Measurements from ENCODE around the gene SPAG16.

The SPAG16 gene

DNA sequence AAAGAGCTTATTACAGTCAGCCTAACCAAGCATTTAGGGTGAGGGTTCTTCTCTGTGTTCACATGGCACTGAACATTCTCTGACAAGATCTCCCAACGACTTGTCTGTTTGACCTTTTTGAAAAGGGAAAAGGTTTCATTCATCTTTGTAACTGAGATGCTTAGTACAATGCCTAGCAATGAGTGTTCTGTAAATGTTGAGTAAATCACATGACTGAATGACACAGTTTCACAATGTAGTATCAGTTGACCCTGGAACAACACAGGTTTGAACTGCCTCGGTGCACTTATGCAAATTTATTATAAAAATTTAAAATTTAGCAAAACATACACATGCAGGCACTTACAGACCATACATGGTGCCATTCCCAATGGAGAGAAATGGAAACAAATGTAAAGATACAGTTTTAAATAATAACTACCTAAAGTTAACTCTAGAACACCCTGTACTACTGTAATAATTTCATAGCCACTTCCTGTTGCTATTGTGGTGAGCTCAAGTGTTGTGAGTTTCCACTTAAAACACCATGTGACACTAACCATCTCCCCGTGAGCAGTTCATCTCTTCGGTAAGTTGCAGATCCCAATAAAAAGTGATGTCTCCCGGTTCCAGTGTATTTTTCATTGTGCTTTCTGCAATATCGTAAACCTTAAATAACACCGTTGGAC is 1092.5 kb downstream of the SPAG16 start:
- no peaks in the 10 kb centered on the region for H3K36me3 ChIP-seq
- H3K4me1 ChIP-seq, result peaks cover 0 to 17% (median 5%) of the 10 kb centered on the region in 4 donors
- DNase-seq, result no peak
- no peak overlapping the region for H3K4me3 ChIP-seq
- intact Hi-C loops (cut with DNase I; ENCODE audit: low total_unique reads), result no loop called here
- H3K27me3 ChIP-seq, result no peaks in the 10 kb centered on the region
- no peak overlapping the region for H3K27ac ChIP-seq
- TF ChIP-seq, protein P1, sequence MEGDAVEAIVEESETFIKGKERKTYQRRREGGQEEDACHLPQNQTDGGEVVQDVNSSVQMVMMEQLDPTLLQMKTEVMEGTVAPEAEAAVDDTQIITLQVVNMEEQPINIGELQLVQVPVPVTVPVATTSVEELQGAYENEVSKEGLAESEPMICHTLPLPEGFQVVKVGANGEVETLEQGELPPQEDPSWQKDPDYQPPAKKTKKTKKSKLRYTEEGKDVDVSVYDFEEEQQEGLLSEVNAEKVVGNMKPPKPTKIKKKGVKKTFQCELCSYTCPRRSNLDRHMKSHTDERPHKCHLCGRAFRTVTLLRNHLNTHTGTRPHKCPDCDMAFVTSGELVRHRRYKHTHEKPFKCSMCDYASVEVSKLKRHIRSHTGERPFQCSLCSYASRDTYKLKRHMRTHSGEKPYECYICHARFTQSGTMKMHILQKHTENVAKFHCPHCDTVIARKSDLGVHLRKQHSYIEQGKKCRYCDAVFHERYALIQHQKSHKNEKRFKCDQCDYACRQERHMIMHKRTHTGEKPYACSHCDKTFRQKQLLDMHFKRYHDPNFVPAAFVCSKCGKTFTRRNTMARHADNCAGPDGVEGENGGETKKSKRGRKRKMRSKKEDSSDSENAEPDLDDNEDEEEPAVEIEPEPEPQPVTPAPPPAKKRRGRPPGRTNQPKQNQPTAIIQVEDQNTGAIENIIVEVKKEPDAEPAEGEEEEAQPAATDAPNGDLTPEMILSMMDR (IDR thresholded peaks at IDR 0.05), result no peak
- no peaks in the 10 kb centered on the region for H3K9me3 ChIP-seq

DNA sequence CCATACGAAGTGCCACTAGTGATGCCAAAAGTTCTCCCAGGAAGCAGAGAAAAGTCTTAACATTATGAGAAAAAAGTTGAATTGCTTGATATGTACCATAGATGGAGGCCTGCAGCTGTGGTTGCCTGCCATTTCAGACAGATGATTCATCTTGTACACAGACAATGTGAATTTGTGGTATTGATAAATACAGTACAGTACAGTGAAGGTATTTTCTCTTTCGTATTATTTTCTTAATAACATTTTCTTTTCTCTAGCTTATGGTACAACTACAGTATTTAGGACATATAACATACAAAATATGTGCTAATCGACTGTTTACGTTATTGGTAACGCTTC is 1093.0 kb downstream of the SPAG16 start:
- DNase-seq, result no peak
- no peaks in the 10 kb centered on the region for H3K27me3 ChIP-seq
- intact Hi-C loops (cut with DNase I; ENCODE audit: low total_unique reads), result no loop called here
- no peak overlapping the region for H3K4me3 ChIP-seq
- H3K4me1 ChIP-seq, result peaks cover 0 to 17% (median 5%) of the 10 kb centered on the region in 4 donors
- H3K36me3 ChIP-seq, result no peaks in the 10 kb centered on the region
- no peak overlapping the region for H3K27ac ChIP-seq
- H3K9me3 ChIP-seq, result no peaks in the 10 kb centered on the region
- TF ChIP-seq, protein P1 (IDR thresholded peaks at IDR 0.05), result no peak

DNA sequence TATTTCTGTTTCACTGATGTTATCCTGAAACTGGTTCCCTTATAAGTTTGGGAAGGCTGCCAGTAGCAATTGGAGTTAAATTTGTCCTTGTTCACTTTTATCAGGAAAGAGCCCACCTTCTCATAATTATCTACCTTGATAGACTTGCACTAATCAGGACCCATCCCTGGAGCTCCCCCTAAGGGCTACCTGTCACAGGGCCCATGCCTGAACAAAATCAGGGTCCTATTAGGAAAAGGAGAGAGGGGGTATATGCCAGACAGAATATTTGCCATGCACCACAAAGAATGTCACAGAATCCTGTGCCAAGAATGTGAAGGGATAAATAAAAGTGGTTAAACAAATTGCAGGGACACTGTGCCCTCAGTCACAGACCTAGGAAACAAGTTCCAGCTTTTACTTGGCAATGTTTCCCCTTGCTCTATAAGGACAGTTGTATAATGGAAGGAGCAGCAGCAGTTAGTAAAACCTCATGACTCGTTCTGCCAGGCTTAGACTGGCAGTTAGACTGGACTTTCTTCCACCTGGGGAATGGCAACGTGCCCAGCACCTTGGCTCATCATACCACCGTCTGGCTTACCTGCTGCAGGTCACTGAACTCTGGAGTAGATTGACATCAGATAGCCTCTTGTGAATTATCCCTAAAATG is 1094.3 kb downstream of the SPAG16 start:
- intact Hi-C loops (cut with DNase I; ENCODE audit: low total_unique reads), result no loop called here
- no peaks in the 10 kb centered on the region for H3K9me3 ChIP-seq
- DNase-seq, result no peak
- H3K36me3 ChIP-seq, result no peaks in the 10 kb centered on the region
- no peaks in the 10 kb centered on the region for H3K27me3 ChIP-seq
- TF ChIP-seq, protein P1 (IDR thresholded peaks at IDR 0.05), result no peak
- H3K4me1 ChIP-seq, result peaks cover 0 to 17% (median 5%) of the 10 kb centered on the region in 4 donors
- no peak overlapping the region for H3K4me3 ChIP-seq
- no peak overlapping the region for H3K27ac ChIP-seq

DNA sequence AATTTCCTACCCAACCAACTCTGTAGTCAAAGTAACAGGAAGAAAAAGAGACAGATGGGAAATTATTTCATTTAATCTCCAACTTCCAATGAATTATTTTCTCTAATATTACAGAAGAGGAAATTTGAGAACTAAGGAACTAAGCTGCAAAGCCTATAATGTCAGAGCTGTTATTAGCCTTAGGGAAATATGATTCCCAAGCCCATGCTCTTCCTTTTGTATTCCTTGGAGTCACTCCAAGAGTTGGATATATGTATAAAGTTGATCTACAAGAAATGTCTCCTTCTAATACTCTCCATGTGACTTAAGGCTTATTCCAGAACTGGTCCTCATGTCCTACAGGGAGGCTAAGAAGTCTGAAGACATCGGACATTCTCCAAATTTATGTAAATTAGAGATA is 1095.0 kb downstream of the SPAG16 start:
- Histone ChIP-seq H3K4me3 (no peak overlapping the region), H3K9me3 (no peaks in the 10 kb centered on the region), H3K27ac (no peak overlapping the region), H3K27me3 (no peaks in the 10 kb centered on the region), H3K4me1 (peaks cover 0 to 17% (median 5%) of the 10 kb centered on the region in 4 donors), H3K36me3 (no peaks in the 10 kb centered on the region)
- DNase-seq, result no peak
- intact Hi-C loops (cut with DNase I; ENCODE audit: low total_unique reads), result no loop called here
- TF ChIP-seq, protein P1 (IDR thresholded peaks at IDR 0.05), result no peak

DNA sequence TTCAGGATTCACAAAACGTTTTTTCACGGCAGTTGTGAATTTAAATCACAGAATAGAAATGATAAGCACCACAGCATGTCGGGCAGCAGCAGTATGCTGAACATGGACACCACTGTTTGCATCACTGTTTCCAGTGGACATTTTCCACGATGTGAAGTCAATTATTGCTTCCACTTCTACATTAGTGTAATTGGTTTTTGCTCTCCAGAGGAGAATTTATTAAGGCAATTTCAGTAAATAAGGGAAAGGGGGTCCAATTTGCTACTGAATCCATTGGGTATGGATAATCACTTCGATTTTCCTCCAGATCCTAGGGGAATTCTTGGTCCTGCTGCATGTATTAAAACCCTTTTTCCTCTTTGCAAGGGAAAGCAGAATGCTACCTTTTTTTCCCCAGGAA is 1096.4 kb downstream of the SPAG16 start:
- TF ChIP-seq, protein P1 (IDR thresholded peaks at IDR 0.05), result no peak
- no peaks in the 10 kb centered on the region for H3K9me3 ChIP-seq
- no peaks in the 10 kb centered on the region for H3K36me3 ChIP-seq
- intact Hi-C loops (cut with DNase I; ENCODE audit: low total_unique reads), result no loop called here
- H3K27me3 ChIP-seq, result no peaks in the 10 kb centered on the region
- no peak for DNase-seq
- H3K4me1 ChIP-seq, result peaks cover 0 to 17% (median 5%) of the 10 kb centered on the region in 4 donors
- H3K27ac ChIP-seq, result no peak overlapping the region
- H3K4me3 ChIP-seq, result no peak overlapping the region

Measured in tibial artery (tissue), 4 donors.